NCI-H1092 treated with DMSO at 0.1 percent for 48 hours (cell line): ENCODE data around the gene PTPRN2.
"Not testable (repeated sequence)": the region's sequence is repeated elsewhere in the genome, so short reads cannot be mapped to it uniquely, and the experiment has no call there.

ENCODE experiments used
- DNase-seq: peaks from one replicate; lab custom pipeline; 2025; lab: John Stamatoyannopoulos, UW

PTPRN2 gene

GRCh38 chr7:157792241-157793086 is 795.2 kb downstream of the PTPRN2 start:
- DNase-seq, result no peak

DNA sequence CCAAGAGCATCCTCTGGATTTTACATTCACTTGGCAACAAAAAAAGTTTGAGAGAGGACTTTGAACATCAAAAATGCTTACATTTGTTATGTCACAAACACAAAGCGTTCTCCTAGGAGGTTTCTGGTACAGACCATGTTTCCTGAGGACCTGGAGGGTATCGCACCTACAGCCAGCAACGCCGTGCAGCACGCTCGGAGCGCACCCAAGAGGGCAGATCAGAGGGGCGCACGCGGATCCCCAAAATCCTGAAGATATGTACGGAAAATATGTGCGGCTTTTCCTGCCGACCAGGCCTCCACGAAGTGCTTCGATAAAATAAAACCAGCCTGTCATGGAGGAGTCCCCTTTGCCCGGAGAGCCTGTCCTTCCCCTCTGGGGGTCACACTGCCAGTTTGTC is 796.0 kb downstream of the PTPRN2 start:
- no peak for DNase-seq

- DNase-seq, result no peak
Observed at GRCh38 chr7:157791261-157791660, 796.4 kb downstream of the PTPRN2 start.

DNA sequence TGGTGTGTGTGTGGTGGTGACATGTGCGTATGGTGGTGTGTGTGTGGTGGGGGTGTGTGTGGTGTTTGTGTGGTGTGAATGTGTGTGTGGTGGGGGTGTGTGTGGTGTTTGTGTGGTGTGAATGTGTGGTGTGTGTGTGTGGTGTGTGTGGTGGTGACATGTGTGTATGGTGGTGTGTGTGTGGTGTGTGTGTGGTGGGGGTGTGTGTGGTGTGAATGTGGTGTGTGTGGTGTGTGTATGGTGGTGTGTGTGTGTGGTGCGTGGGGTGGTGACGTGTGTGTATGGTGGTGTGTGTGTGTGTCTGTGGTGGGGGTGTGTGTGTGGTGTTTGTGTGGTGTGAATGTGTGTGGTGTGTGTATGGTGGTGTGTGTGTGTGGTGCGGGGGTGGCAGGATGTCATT is 797.7 kb downstream of the PTPRN2 start:
- DNase-seq, result no peak

DNA sequence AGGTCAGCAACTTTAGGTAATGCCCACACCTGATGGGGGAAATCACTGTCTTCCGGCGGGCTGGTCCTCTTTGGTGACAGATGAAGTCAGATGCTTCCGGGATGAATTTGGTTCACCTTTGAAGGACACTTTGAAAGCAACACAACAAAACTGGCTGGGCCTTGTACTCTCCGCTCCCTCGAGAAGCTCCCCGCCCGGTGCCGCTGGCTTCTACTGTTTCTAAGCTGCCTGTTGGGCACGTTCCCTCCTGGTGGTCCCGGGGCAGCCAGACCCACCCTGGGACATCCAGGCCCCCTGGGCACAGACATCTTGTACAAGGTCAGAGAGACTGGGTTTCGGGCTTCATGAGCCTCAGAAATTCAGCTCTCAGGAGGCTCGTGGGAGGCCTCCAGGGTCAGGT is 798.5 kb downstream of the PTPRN2 start:
- no peak for DNase-seq

DNA sequence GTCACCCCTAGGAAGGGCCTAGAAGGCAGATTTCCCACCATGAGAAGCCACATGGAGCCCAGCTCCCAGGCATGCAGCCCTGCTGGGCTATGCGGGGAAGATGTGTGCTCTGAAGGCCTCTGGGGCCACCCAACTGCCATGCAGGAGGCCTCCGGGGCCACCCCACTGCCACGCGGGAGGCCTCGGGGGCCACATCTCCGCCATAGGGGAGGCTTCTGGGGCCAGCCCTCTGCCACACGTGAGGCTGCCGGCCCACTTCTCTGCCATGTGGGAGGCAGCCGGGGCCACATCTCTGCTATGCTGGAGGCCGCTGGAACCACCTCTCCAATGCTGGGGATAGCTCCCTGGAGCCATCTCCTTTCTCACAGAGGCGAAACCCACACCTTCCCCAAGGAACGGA is 799.0 kb downstream of the PTPRN2 start:
- no peak for DNase-seq

GRCh38 chr7:157787275-157787701 is 800.3 kb downstream of the PTPRN2 start:
- no peak for DNase-seq

- no peak for DNase-seq
Observed at GRCh38 chr7:157786375-157787274, 801.0 kb downstream of the PTPRN2 start.

- no peak for DNase-seq
Observed at GRCh38 chr7:157785486-157786186, 802.0 kb downstream of the PTPRN2 start.

- no peak for DNase-seq
Observed at GRCh38 chr7:157784979-157785441, 802.6 kb downstream of the PTPRN2 start.

DNA sequence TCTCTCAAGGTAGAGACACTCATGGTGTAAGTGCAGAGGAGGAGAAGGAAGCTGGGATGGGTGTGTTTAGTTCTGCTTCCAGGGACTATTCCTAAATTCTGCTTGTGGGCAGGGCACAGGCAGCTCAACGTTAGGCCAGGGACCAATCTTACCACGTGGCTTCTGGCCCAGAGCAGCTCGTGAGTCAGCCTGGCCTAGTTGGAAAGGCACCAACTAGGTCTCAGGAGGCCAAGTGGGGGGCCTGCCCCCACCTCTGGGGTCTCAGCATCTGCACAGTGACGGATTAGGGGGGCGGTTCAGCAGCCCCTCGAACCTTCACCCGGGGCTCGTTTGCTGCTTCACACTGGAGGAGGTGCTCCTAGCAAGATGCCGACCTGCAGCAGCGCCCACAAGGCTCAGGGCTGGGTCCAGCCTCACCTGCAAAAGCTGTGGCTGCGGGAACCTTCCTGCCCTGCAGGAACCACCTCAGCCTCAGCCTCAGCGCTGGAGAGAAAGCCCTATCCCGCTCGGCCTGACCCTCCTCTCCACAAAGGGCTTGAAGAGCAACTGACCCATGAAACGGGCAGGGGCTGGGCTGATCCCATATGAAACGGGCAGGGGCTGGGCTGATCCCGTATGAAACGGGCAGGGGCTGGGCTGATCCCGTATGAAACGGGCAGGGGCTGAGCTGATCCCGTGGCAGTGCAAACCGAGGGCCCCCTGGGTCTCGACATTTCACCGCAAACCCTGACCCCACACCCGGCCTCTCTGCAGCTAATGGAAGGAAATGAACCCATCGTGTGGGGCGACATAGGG is 803.4 kb downstream of the PTPRN2 start:
- no peak for DNase-seq

- DNase-seq, result no peak
Observed at GRCh38 chr7:157782041-157782440, 805.6 kb downstream of the PTPRN2 start.

DNA sequence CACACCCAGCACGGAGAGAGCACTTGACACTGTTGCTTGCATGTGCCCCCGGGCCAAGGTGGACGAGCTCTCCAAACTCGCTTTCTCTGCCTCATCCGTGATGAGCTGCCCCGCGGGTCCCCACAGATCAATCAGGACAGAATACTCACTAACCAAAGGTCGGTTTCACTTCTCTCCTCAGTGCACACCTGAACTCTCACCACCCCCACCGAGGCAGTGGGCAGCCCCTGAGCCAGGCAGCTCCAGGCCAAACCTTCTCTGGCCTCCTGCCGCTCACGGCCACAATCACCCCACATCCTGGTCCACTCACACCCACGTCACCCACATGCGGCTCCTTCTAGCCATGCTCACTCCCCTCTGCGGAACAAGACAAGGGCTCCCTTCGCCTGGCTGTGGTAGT is 806.9 kb downstream of the PTPRN2 start:
- no peak for DNase-seq

- no peak for DNase-seq
Observed at GRCh38 chr7:157780312-157780711, 807.3 kb downstream of the PTPRN2 start.

DNA sequence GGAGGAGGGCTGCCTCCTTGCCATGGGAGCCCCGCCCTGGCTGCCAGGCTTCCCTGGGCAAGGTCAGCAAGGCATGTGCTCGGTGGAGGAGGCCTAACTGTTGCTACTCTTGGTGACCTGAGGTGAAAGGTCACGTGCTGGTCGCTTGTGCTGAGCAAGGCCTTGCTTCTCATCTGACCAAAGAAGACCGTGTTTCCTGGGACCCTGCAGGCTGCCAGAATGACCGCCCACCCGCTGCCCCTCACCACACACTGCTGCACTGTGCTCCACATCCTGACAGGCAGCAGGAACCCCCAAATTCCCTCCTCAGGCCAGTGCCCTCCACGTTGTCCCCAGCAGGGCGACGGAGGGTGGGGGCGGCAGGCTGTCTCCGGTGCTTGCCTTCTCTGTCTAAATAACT is 808.4 kb downstream of the PTPRN2 start:
- no peak for DNase-seq

DNA sequence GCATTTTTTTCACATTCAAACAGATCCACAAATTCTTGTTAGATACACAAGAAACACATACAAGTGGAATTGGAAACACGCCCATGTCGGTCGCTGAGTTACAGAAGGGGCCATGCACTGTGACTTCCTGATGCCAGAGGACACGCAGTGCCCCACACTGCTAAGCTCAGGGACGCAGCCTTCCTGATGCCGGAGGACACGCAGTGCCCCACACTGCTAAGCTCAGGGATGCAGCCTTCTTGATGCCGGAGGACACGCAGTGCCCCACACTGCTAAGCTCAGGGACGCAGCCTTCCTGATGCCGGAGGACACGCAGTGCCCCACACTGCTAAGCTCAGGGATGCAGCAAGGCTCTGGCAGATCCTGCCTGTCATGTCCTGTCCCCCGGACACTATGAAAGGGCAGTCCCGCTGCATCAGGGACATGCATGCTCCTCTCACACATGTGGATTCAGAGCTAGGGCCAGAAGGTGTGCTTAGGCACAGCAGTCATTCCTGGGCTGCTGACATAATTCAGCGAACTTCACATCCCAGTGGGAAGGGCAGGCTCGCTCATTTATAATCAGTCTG is 810.3 kb downstream of the PTPRN2 start:
- not testable (repeated sequence) for DNase-seq

DNA sequence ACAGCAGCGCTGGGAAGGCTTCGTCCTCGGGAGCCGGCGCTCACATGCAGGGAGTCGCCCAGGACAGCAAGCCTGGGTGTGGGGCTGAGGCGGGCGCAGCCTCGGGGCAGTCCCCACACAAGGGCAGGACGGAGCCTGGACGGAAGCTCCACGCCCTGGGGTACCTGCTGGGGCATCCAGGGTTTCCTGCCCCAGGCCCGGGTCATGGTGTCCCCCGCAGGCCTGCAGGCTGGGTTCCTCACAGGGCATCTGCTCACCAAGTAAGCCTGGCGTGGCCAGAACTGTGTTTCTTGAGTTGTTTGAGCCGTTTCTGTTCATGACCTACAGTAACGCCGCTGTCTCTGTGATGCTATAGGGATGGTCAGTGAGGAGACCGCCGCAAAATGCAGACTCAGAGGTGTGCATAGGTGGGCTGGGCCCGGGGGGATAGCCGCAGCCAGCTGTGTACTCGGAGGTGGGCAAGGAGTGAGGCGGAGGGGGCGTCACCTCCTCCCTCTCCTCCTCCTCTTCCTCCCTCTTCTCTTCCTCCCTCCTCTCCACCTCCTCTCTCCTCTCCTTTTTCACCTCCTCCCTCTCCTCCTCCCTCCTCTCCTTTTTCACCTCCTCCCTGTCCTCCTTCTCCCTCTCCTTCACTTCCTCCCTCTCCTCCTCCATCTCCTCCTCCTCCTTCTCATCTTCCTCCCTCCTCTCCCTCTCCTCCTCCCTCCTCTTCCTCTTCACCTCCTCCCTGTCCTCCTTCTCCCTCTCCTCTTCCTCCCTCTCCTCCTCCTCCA is 811.9 kb downstream of the PTPRN2 start:
- DNase-seq, result no peak

DNA sequence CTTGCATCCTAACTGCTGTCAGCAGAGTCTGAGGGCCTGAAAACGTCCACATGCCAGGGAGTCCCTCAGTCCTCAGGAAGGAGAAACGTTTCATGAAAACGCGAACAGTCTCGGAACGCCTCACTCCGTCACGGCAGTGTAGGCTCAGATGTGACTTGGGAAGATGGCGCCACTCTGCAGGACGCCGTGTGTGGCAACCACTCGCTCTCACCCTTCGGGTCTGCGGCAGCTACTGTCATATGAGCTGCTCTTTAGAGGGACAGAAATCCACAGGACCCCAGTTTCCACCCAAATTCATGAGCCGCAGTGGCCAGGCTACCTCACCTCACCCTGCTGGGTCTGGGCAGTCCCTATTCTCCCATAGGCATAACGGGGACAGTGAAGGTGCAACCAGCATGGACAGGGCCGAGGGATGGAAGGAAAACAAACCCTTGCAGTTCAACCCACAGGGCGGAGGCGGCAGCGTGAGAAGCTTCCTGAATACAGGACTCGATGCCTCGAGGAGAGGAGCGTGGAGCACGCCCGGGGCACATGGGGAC is 812.5 kb downstream of the PTPRN2 start:
- DNase-seq, result no peak

DNA sequence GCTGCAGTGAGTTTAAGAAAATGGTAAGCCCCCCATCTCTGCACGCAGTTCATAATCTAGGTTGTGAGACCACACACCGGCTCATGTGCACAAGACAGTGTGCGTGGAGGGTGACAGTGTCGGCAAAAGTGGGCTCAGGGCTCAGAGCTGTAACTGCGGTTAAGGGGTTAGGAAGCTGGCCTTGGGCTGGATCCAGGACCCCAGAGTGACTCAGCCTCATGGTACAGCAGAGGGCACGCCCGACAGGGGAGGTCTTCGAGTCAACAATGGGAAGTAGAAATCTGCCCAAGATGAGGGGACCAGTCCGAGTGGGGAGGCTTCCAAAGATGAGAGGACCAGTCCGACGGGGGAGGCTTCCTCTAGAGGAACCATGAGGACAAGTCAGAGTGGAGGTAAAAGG is 813.1 kb downstream of the PTPRN2 start:
- DNase-seq, result no peak

DNA sequence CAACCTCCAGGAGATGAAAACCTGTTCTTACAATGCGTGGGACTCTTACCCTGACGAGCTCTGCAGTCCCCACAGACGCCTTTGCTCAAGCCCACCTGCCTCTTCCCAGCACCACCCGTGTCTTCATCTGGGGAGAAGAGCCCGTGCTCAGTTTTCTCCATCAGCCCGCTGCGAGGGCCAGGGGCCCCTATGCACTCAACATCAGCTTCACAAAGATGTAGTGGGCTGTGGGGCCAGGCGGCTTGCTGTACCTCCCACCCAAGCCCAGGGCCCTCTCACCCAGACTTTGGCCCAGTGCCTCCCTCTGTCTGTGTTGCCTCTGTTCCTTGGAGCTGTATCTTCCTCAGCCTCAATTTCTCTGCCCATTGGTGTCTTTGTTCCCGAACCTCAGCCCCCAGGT is 814.3 kb downstream of the PTPRN2 start:
- DNase-seq, result no peak
